Measurements from ENCODE around the gene ADH4. TPM values are rescaled to one million over a fixed set of nuclear protein-coding genes. Genes with fewer than 3 reads are reported as not detected.
"Not testable (repeated sequence)": the region's sequence is repeated elsewhere in the genome, so short reads cannot be mapped to it uniquely, and the experiment has no call there.

The ADH4 gene
- total RNA-seq, 1 donor from 2014 or later = not detected

DNA sequence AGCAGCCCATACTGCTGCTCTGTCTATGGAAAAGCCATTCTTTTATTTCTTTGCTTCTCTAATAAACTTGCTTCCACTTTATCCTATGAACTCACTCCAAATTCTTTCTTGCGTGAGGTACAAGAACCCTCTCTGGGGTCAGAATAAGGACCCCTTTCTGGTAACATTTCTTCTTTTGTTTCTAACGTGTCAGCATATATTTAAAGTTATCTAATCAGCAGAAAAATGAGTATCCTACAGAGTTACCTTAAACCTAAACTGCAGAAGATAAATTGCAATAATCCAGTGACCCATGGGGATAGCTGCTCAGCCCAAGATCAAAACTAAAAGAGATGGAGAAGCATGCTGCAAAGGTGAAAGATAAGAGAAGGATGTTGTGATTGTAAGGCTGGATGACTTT lies 59.5 kb downstream of the ADH4 start:
- no peak overlapping the region for H3K4me3 Mint-ChIP-seq
- peaks cover 45% of the 10 kb centered on the region for H3K36me3 Mint-ChIP-seq (ENCODE audit: low read depth)
- H3K27me3 Mint-ChIP-seq = no peaks in the 10 kb centered on the region
- DNase-seq = no peak
- intact Hi-C loops (cut with micrococcal nuclease) = no loop called here
- H3K4me1 Mint-ChIP-seq = peaks cover 27% of the 10 kb centered on the region
- H3K27ac Mint-ChIP-seq = no peak overlapping the region
- H3K9me3 Mint-ChIP-seq = no peaks in the 10 kb centered on the region

DNA sequence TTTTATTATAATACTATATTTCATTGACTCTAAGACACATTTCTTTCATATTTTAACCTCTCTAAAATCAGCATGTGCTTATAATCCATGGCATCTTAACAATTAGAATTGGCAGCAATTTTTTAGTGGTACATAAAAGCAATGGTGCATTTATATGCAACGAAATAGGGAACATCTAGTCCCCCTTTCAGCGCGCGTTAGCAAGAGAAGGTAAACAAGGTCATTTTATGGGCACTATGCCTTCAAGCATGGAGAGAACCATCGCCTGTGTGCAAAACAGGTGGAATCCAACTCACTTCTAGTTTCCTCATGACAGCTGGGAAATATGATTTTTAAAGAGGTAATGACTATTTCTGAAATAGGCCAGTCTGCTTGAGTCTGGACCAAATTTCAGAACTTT lies 61.9 kb downstream of the ADH4 start:
- Mint-ChIP-seq H3K4me1 (peaks cover 16% of the 10 kb centered on the region), H3K27me3 (no peaks in the 10 kb centered on the region), H3K36me3 (ENCODE audit: low read depth) (peaks cover 56% of the 10 kb centered on the region), H3K4me3 (no peak overlapping the region), H3K27ac (no peak overlapping the region), H3K9me3 (no peaks in the 10 kb centered on the region)
- no peak for DNase-seq
- intact Hi-C loops (cut with micrococcal nuclease) = no loop called here

DNA sequence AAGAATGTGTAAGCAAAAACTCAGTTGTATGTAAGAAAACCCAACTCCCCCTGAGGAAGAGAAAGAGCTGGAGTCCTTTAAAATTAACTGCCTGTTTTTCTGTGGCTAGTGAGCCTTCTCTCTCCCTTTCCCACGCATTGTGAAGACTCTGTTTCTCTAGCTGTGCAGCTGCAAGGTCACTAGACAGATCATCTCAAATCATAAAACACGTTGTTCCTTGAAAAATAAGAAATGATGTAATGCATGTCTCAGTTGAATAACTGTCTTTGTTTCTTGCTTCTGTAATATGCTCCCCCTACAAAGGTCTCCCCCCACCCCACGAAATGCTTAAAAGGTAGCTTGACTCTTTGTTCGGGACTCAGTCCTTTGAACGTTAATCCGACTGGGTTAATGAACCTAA lies 63.2 kb downstream of the ADH4 start:
- not testable (repeated sequence) for H3K27ac Mint-ChIP-seq, H3K9me3 Mint-ChIP-seq

DNA sequence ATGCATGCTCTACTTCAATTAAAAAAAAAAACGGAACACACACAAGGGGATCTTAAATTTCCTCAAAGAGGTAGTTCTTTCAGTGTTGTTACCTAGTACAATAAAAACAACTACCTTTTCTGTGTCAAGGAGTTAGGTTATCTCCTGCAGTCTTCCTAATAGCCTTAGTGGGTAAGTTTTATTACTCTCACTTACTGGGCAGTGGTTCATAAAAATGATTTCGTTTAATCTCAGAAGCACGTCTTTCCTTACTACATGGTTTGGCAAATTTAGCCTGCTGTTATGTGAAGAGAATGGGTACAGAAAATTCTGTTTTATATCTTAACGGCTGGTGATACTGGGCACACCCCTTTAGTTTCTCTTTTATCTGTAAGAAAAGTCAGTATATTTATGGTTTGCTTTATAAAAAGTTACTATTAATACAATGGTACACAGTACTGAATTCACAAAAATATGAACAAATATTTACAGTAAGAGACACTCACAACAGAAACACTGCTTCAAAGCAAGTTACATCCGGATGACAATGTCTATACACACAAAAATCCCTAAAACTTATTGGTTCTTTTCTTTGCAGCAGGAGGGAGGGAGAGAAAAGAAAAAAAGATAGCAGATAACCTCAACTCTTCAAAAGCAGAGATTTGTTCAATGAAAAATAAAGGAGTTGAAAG lies 64.3 kb downstream of the ADH4 start:
- Mint-ChIP-seq H3K9me3 (no peaks in the 10 kb centered on the region), H3K4me1 (peaks cover 6% of the 10 kb centered on the region), H3K27ac (no peak overlapping the region), H3K27me3 (no peaks in the 10 kb centered on the region), H3K4me3 (no peak overlapping the region), H3K36me3 (ENCODE audit: low read depth) (peaks cover 55% of the 10 kb centered on the region)
- DNase-seq = no peak
- intact Hi-C loops (cut with micrococcal nuclease) = no loop called here

More for the DNA sequence above, 63.2 kb downstream of the ADH4 start:
- DNase-seq; H3K27me3 Mint-ChIP-seq; H3K4me1 Mint-ChIP-seq; H3K4me3 Mint-ChIP-seq; intact Hi-C loops (cut with micrococcal nuclease): not testable (repeated sequence)
- H3K36me3 Mint-ChIP-seq (ENCODE audit: low read depth) = peaks cover 57% of the 10 kb centered on the region

DNA sequence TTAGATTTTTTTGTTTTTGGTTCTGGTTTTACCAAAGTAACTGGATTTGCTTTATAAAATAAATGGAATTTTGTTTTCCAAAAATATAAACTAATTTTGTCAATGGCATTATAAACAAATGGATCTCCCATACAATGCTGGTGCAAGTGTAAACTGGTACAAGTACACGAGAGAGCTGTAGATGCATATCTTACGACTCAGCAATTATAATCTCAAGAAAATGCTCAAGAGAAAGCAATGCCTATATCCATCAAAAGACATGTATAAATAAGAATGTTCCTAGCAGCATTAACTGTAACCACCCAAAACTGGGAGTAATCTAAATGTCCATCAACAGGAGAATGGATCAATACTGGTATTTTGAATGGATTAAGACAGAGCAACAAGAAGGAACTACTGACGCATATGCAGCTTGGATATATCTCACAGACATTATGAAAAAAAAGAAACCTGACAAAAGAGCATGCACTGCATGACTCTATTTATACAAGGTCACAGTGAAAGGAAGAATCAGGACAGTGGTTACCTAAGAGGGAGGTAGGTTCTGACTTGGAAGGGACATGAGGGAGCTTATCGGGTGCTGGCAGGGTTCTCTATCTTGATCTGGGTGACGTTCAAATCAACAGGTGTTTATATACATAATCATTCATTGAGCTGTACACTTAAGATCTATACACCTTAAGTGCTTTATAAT lies 65.0 kb downstream of the ADH4 start:
- no peak overlapping the region for H3K27ac Mint-ChIP-seq
- no peaks in the 10 kb centered on the region for H3K9me3 Mint-ChIP-seq
- intact Hi-C loops (cut with micrococcal nuclease) = no loop called here
- no peak for DNase-seq
- no peak overlapping the region for H3K4me3 Mint-ChIP-seq
- H3K36me3 Mint-ChIP-seq (ENCODE audit: low read depth) = peaks cover 57% of the 10 kb centered on the region
- H3K27me3 Mint-ChIP-seq = no peaks in the 10 kb centered on the region
- peaks cover 6% of the 10 kb centered on the region for H3K4me1 Mint-ChIP-seq

DNA sequence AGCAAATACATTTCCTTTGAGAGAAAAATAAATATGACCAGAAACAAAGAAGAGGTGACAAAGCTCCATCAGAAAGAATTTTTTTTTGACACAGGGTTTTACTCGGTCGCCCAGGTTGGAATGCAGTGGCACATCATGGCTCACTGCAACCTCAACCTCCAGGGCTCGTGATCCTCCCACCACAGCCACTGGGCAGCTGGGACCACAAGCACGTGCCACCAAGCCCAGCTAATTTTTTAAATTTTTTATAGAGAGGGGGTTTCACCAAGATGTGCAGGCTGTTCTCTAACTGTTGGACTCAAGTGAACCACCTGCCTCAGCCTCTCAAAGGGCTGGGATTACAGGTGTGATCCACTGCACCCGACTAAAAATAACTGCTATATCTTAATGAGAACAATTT lies 65.8 kb downstream of the ADH4 start:
- no peak overlapping the region for H3K4me3 Mint-ChIP-seq
- H3K27me3 Mint-ChIP-seq = no peaks in the 10 kb centered on the region
- H3K36me3 Mint-ChIP-seq (ENCODE audit: low read depth) = peaks cover 58% of the 10 kb centered on the region
- no peak overlapping the region for H3K27ac Mint-ChIP-seq
- no peaks in the 10 kb centered on the region for H3K9me3 Mint-ChIP-seq
- intact Hi-C loops (cut with micrococcal nuclease) = no loop called here
- H3K4me1 Mint-ChIP-seq = peaks cover 8% of the 10 kb centered on the region
- no peak for DNase-seq

DNA sequence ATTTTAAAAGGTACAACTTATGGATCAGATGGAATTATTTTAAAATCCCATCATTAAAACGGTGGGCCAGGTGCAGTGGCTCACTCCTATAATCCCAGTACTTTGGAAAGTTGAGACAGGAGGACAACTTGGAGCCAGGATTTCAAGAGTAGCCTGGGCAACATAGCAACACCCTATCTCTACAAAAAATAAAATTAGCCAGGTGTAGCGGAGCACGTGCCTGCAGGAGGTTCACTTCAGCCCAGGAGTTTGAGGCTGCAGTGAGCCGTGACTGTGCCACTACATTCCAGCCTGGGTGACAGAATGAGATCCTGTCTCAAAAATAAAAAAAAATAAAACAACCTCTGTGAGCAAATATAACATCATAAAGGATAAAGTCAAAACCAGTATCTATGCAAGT lies 66.9 kb downstream of the ADH4 start:
- intact Hi-C loops (cut with micrococcal nuclease) = no loop called here
- Mint-ChIP-seq H3K36me3 (ENCODE audit: low read depth) (peaks cover 60% of the 10 kb centered on the region), H3K27me3 (no peaks in the 10 kb centered on the region), H3K9me3 (no peaks in the 10 kb centered on the region), H3K4me3 (no peak overlapping the region), H3K27ac (no peak overlapping the region), H3K4me1 (peaks cover 8% of the 10 kb centered on the region)
- DNase-seq = no peak

DNA sequence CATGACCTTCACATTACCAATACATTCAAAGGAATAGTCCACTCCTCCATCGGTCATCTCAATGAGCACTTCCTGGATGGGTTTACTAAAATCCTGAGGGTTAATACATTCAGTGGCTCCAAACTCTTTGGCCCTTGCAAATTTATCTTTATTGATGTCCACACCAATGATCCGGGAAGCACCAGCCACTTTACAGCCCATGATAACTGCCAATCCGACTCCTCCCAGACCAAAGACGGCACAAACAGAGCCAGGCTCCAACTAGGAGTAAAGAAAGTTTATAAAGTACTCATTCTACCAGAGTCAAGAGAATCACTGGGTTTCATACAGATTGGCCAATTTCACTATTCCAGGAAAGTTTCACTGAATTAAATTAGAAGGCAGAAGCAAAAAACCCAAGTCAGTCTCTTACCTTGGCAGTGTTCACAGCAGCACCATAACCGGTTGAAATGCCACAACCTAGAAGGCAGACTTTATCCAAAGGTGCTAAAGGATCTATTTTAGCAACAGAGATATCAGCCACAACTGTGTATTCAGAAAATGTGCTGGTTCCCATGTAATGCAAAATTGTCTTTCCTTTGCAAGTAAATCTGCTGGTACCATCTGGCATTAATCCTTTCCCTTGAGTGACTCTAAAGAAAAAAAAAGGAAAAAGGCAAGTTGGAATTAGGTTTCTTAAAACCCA lies 67.7 kb downstream of the ADH4 start:
- Mint-ChIP-seq H3K36me3 (ENCODE audit: low read depth) (peaks cover 60% of the 10 kb centered on the region), H3K4me1 (peaks cover 5% of the 10 kb centered on the region), H3K27ac (no peak overlapping the region), H3K4me3 (no peak overlapping the region), H3K27me3 (no peaks in the 10 kb centered on the region), H3K9me3 (no peaks in the 10 kb centered on the region)
- intact Hi-C loops (cut with micrococcal nuclease) = no loop called here
- no peak for DNase-seq

DNA sequence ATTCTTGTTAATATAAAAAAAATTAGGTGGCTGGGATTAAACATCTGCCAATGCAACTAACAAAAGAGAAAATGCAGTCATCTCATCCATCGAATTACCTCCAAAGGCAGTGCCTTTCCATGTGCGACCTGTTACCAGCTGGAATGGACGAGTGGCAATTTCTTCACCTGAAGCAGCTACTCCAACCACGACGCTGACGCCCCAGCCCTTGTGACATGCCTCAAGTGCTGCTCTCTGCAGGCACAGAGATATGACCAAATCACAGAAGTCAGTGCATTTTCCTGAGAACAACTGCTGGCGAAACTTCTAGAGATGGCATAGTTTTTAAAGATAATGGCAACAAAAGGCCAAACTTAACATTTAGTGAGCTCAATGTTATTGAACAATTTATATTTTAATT lies 69.3 kb downstream of the ADH4 start:
- H3K36me3 Mint-ChIP-seq (ENCODE audit: low read depth) = peaks cover 47% of the 10 kb centered on the region
- DNase-seq = no peak
- H3K9me3 Mint-ChIP-seq = no peaks in the 10 kb centered on the region
- peaks cover 4% of the 10 kb centered on the region for H3K4me1 Mint-ChIP-seq
- intact Hi-C loops (cut with micrococcal nuclease) = no loop called here
- H3K4me3 Mint-ChIP-seq = no peak overlapping the region
- no peak overlapping the region for H3K27ac Mint-ChIP-seq
- no peaks in the 10 kb centered on the region for H3K27me3 Mint-ChIP-seq

Other genes starting within 250 kb of the ADH4 start
- 151 and 156 TPM in 2 replicates for gene EIF4E, start 215.2 kb downstream of the ADH4 start, total RNA-seq
- gene METAP1, start 148.6 kb downstream of the ADH4 start, total RNA-seq = 61.2 and 63.3 TPM in 2 replicates
- 82.6 and 85.3 TPM in 2 replicates for gene ADH5, start 55.5 kb downstream of the ADH4 start, total RNA-seq
- gene ADH6, start 74.9 kb upstream of the ADH4 start, total RNA-seq = not detected in 2 replicates
- gene ADH1A, start 146.7 kb upstream of the ADH4 start, total RNA-seq = not detected in 2 replicates
- gene ADH1B, start 177.1 kb upstream of the ADH4 start, total RNA-seq = not detected in 2 replicates
- gene ADH1C, start 208.4 kb upstream of the ADH4 start, total RNA-seq = not detected in 2 replicates

Measured in activated CD4-positive, alpha-beta T cell treated with anti-CD3 and anti-CD28 coated beads, Interleukin-2, amount 10 ng/mL, durations not matched to agents 24 days and 14 days (primary cell).